Naive thymus-derived CD4-positive, alpha-beta T cell (primary cell): ENCODE measurements around the gene CLASRP. TPM values are rescaled to one million over a fixed set of nuclear protein-coding genes. Genes with fewer than 3 reads are reported as not detected.

ENCODE experiments used
- ATAC-seq: fragments of 150-1000 bp; cut with Tn5 transposase; 2 replicates; pipeline ENCODE4 v1.10.0; 2021; ENCODE audit warnings: mild to moderate bottlenecking, moderate library complexity
- CTCF ChIA-PET: fragments of 350-600 bp; sonication (Branson Sonifier 250); formaldehyde crosslinking; loops from one replicate; lab custom pipeline; 2021; ENCODE audit warnings: antibody characterized with exemption; lab: Charles Lee
- POLR2A ChIA-PET: fragments of 350-600 bp; sonication (Branson Sonifier 250); formaldehyde crosslinking; loops from one replicate; lab custom pipeline; 2021; ENCODE audit warnings: antibody characterized with exemption, inconsistent platforms; lab: Charles Lee
- DNase-seq, 9 donors: peaks; one replicate each; pipeline versions ENCODE4 v3.0.0 to v3.0.0-alpha.2; 2020 to 2022; ENCODE audit warnings: mixed read lengths in 1 of 9
- H3K27ac ChIP-seq: one replicate; pipeline ENCODE4 v1.7.0; 2013; ENCODE audit warnings: mild to moderate bottlenecking, low read depth, low read length, moderate library complexity
- H3K27me3 ChIP-seq, 2 donors: one replicate each; pipeline ENCODE4 v1.7.0; 2013; ENCODE audit warnings: low read length in 2 of 2, mild to moderate bottlenecking in 2 of 2, moderate library complexity in 2 of 2; ENCODE audit not compliant: control insufficient read depth in 2 of 2, insufficient read depth in 2 of 2
- H3K36me3 ChIP-seq, 3 experiments: 1 replicate in 2 of 3; 2 replicates in 1 of 3; pipeline ENCODE4 v1.7.0; 2013; ENCODE audit warnings: low read length in 3 of 3, mild to moderate bottlenecking in 3 of 3, moderate library complexity in 1 of 3; ENCODE audit not compliant: insufficient read depth in 3 of 3, control insufficient read depth in 2 of 3
- H3K4me1 ChIP-seq, 2 donors: one replicate each; pipeline ENCODE4 v1.7.0; 2013; ENCODE audit warnings: low read length in 2 of 2, mild to moderate bottlenecking in 2 of 2, moderate library complexity in 1 of 2; ENCODE audit not compliant: control insufficient read depth in 2 of 2, insufficient read depth in 2 of 2
- H3K4me3 ChIP-seq: 2 replicates; pipeline ENCODE4 v1.7.0; 2013; ENCODE audit warnings: mild to moderate bottlenecking, low read length
- H3K9me3 ChIP-seq, 3 experiments: 1 replicate in 2 of 3; 2 replicates in 1 of 3; pipeline ENCODE4 v1.7.0; 2013; ENCODE audit warnings: low read length in 3 of 3; ENCODE audit not compliant: control insufficient read depth in 2 of 3
- H3K27ac Mint-ChIP-seq, 9 donors: one replicate each; pipeline ENCODE4 v1.8.0; 2020 to 2022; ENCODE audit warnings: mixed read lengths in 9 of 9, mild to moderate bottlenecking in 8 of 9, moderate library complexity in 5 of 9, inconsistent platforms in 2 of 9
- H3K27me3 Mint-ChIP-seq, 5 donors: one replicate each; pipeline ENCODE4 v1.8.0; 2021 to 2022; ENCODE audit warnings: mixed read lengths in 5 of 5, mild to moderate bottlenecking in 1 of 5
- H3K36me3 Mint-ChIP-seq, 5 donors: one replicate each; pipeline ENCODE4 v1.8.0; 2020 to 2022; ENCODE audit warnings: mixed read lengths in 5 of 5, mild to moderate bottlenecking in 3 of 5, inconsistent platforms in 1 of 5
- H3K4me1 Mint-ChIP-seq, 7 donors: one replicate each; pipeline ENCODE4 v1.8.0; 2020 to 2022; ENCODE audit warnings: mixed read lengths in 7 of 7, mild to moderate bottlenecking in 3 of 7, inconsistent platforms in 1 of 7
- H3K4me3 Mint-ChIP-seq, 10 donors: one replicate each; pipeline ENCODE4 v1.8.0; 2020 to 2022; ENCODE audit warnings: mild to moderate bottlenecking in 10 of 10, mixed read lengths in 10 of 10, moderate library complexity in 6 of 10, inconsistent platforms in 2 of 10
- H3K9me3 Mint-ChIP-seq, 11 donors: one replicate each; pipeline ENCODE4 v1.8.0; 2020 to 2022; ENCODE audit warnings: mixed read lengths in 11 of 11, mild to moderate bottlenecking in 4 of 11, inconsistent platforms in 1 of 11, moderate library complexity in 1 of 11
- intact Hi-C, 2 donors: fragments of 100-400 bp; cut with micrococcal nuclease; formaldehyde crosslinking; loops; one replicate each; pipeline ENCODE4 v1.15.1; 2023
- polyA plus RNA-seq, 2 donors: library from polyadenylated mRNA; unstranded; fragments of 300-500 nt; fragmentation: Illumina TruSeq; gene quantifications; one replicate each; pipeline ENCODE4 v1.2.3, GENCODE V29; 2021
- total RNA-seq, 6 experiments: library from RNA in 5 of 6; stranded (reverse) in 5 of 6; gene quantifications; 1 replicate in 5 of 6; 2 replicates in 1 of 6; pipeline ENCODE4 v1.2.3 and lab custom pipeline; 2021 to 2026

The CLASRP gene
- total and polyA plus RNA-seq, 7 experiments from 2014 or later, result 3.6 to 185 (median 152) TPM

DNA sequence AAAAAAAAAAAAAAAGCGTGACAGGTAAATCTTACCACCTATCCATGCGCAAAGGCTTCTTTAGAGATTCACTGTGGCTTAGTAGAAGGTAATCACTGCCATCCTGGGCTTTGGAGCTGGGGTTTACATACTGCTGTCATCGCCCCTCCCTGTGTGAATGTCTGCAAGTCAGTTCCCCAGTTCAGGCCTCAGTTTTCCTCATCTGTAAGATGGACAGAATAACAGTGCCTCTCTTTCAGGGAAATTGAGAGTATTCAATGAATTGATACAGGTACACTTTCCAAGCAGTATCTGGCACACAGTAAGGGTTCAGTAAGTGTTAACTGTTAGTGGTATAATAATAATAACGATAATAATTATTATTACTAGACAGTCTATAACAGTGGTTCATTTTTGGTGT lies 35.4 kb upstream of the CLASRP start:
- Histone ChIP-seq H3K4me1 (peaks cover 8 to 13% of the 10 kb centered on the region in 2 donors), H3K27me3 (no peaks in the 10 kb centered on the region), H3K4me3 (no peak overlapping the region), H3K9me3 (no peaks in the 10 kb centered on the region), H3K36me3 (peaks cover 0 to 14% (median 0%) of the 10 kb centered on the region in 3 experiments), H3K27ac (no peak overlapping the region)
- H3K4me1 Mint-ChIP-seq, result peaks cover 8 to 25% (median 14%) of the 10 kb centered on the region in 7 donors
- peaks cover 0 to 4% (median 0%) of the 10 kb centered on the region in 11 donors for H3K9me3 Mint-ChIP-seq
- H3K27me3 Mint-ChIP-seq, result no peaks in the 10 kb centered on the region
- H3K4me3 Mint-ChIP-seq, result peak overlapping the region in 1 of 10 donors; percentile 72
- ATAC-seq (no peak), DNase-seq (no peak)
- CTCF ChIA-PET, result interaction anchor here (0.9 kb wide), 1 partner anchor 51 kb away, joined by 3 read pairs; no protein-coding TSS in a partner anchor
- peaks cover 0 to 5% (median 4%) of the 10 kb centered on the region in 5 donors for H3K36me3 Mint-ChIP-seq
- POLR2A ChIA-PET, result interaction anchor here (0.8 kb wide), 1 partner anchor 22 kb away, joined by 3 read pairs; no protein-coding TSS in a partner anchor
- H3K27ac Mint-ChIP-seq, result peak overlapping the region in 2 of 9 donors; percentile 36 to 99
- intact Hi-C loops, result loop anchor here (5.0 kb wide), 3 partner anchors 74 to 494 kb away; partner anchors contain the start of genes GEMIN7 (in 2 of the 2), ZNF296 (in 2 of the 2), MARK4 (in 1 of the 2) and PPM1N (in 1 of the 2)

DNA sequence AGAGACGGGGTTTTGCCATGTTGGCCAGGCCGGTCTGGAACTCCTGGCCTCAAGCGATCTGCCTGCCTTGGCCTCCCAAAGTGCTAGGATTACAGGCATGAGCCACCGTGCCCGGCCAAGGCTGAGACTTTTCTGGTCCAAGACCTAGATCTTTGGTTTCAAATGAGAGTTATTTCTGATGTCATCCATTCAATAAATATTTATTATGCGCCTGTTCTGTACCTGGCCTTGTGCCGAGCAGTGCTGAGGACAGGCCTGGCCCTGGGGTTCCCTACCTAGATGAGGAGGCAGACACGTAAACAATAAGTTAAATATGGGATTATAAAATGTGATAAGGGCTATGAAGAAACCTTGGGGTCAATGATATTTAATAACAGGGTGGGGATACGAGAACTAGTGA lies 33.1 kb upstream of the CLASRP start:
- Histone ChIP-seq H3K36me3 (peaks cover 0 to 25% (median 0%) of the 10 kb centered on the region in 3 experiments), H3K27ac (no peak overlapping the region), H3K9me3 (no peaks in the 10 kb centered on the region), H3K4me1 (peaks cover 8 to 12% of the 10 kb centered on the region in 2 donors), H3K4me3 (no peak overlapping the region), H3K27me3 (no peaks in the 10 kb centered on the region)
- CTCF ChIA-PET, result no interaction called here
- POLR2A ChIA-PET, result no interaction called here
- DNase-seq (no peak), ATAC-seq (no peak)
- peaks cover 8 to 20% (median 12%) of the 10 kb centered on the region in 7 donors for H3K4me1 Mint-ChIP-seq
- H3K9me3 Mint-ChIP-seq, result peaks cover 0 to 4% (median 0%) of the 10 kb centered on the region in 11 donors
- peak overlapping the region in 3 of 9 donors; percentile 24 to 52 (median 51) for H3K27ac Mint-ChIP-seq
- no peak overlapping the region for H3K4me3 Mint-ChIP-seq
- peaks cover 0 to 9% (median 4%) of the 10 kb centered on the region in 5 donors for H3K36me3 Mint-ChIP-seq
- intact Hi-C loops, result no loop called here
- no peaks in the 10 kb centered on the region for H3K27me3 Mint-ChIP-seq

GRCh38 chr19:45008552-45008951 lies 30.3 kb upstream of the CLASRP start:
- Histone ChIP-seq H3K4me3 (no peak overlapping the region), H3K36me3 (peaks cover 0 to 33% (median 0%) of the 10 kb centered on the region in 3 experiments), H3K27ac (no peak overlapping the region), H3K27me3 (no peaks in the 10 kb centered on the region), H3K9me3 (no peaks in the 10 kb centered on the region), H3K4me1 (no peaks in the 10 kb centered on the region)
- peak; percentile 7 for ATAC-seq
- H3K27me3 Mint-ChIP-seq, result no peaks in the 10 kb centered on the region
- CTCF ChIA-PET, result no interaction called here
- intact Hi-C loops, result no loop called here
- no peak overlapping the region for H3K4me3 Mint-ChIP-seq
- peaks cover 0 to 2% (median 0%) of the 10 kb centered on the region in 11 donors for H3K9me3 Mint-ChIP-seq
- peaks cover 0 to 16% (median 4%) of the 10 kb centered on the region in 5 donors for H3K36me3 Mint-ChIP-seq
- peak overlapping the region in 1 of 9 donors; percentile 21 for H3K27ac Mint-ChIP-seq
- POLR2A ChIA-PET, result no interaction called here
- DNase-seq, result no peak
- peaks cover 0 to 8% (median under 1%) of the 10 kb centered on the region in 7 donors for H3K4me1 Mint-ChIP-seq

GRCh38 chr19:45009625-45010255 lies 29.1 kb upstream of the CLASRP start:
- Mint-ChIP-seq H3K27me3 (no peaks in the 10 kb centered on the region), H3K9me3 (peaks cover 0 to 2% (median 0%) of the 10 kb centered on the region in 11 donors), H3K36me3 (peaks cover 0 to 16% (median 4%) of the 10 kb centered on the region in 5 donors), H3K4me1 (peaks cover 0 to 8% (median 0%) of the 10 kb centered on the region in 7 donors), H3K27ac (peak overlapping the region in 5 of 9 donors; percentile 38 to 60 (median 51)), H3K4me3 (no peak overlapping the region)
- Histone ChIP-seq H3K4me3 (no peak overlapping the region), H3K36me3 (peaks cover 0 to 41% (median 0%) of the 10 kb centered on the region in 3 experiments), H3K27ac (no peak overlapping the region), H3K27me3 (no peaks in the 10 kb centered on the region), H3K4me1 (no peaks in the 10 kb centered on the region), H3K9me3 (no peaks in the 10 kb centered on the region)
- CTCF ChIA-PET, result no interaction called here
- DNase-seq (no peak), ATAC-seq (no peak)
- intact Hi-C loops, result no loop called here
- POLR2A ChIA-PET, result no interaction called here

GRCh38 chr19:45010306-45010705 lies 28.5 kb upstream of the CLASRP start:
- Mint-ChIP-seq H3K27ac (peak overlapping the region in 3 of 9 donors; percentile 29 to 73 (median 34)), H3K27me3 (no peaks in the 10 kb centered on the region), H3K9me3 (peaks cover 0 to 2% (median 0%) of the 10 kb centered on the region in 11 donors), H3K4me3 (peak overlapping the region in 1 of 10 donors; percentile 1), H3K36me3 (peaks cover 0 to 16% (median 4%) of the 10 kb centered on the region in 5 donors), H3K4me1 (peaks cover 0 to 8% (median 0%) of the 10 kb centered on the region in 7 donors)
- ATAC-seq (no peak), DNase-seq (no peak)
- Histone ChIP-seq H3K4me3 (no peak overlapping the region), H3K9me3 (no peaks in the 10 kb centered on the region), H3K27me3 (no peaks in the 10 kb centered on the region), H3K4me1 (no peaks in the 10 kb centered on the region), H3K36me3 (peaks cover 0 to 41% (median 0%) of the 10 kb centered on the region in 3 experiments), H3K27ac (no peak overlapping the region)
- intact Hi-C loops, result no loop called here
- CTCF ChIA-PET, result no interaction called here
- POLR2A ChIA-PET, result no interaction called here

- peaks cover 0 to 7% of the 10 kb centered on the region in 2 donors for H3K4me1 ChIP-seq
- POLR2A ChIA-PET, result no interaction called here
- peaks cover 0 to 13% (median 0%) of the 10 kb centered on the region in 5 donors for H3K36me3 Mint-ChIP-seq
- intact Hi-C loops, result no loop called here
- no peak for ATAC-seq
- CTCF ChIA-PET, result no interaction called here
- peaks cover 0 to 39% (median 0%) of the 10 kb centered on the region in 3 experiments for H3K36me3 ChIP-seq
- no peak overlapping the region for H3K27ac ChIP-seq
- no peaks in the 10 kb centered on the region for H3K9me3 ChIP-seq
- H3K9me3 Mint-ChIP-seq, result peaks cover 0 to 2% (median 0%) of the 10 kb centered on the region in 11 donors
- H3K4me1 Mint-ChIP-seq, result peaks cover 0 to 9% (median 0%) of the 10 kb centered on the region in 7 donors
- H3K4me3 ChIP-seq, result no peak overlapping the region
- H3K27me3 Mint-ChIP-seq, result no peaks in the 10 kb centered on the region
- no peaks in the 10 kb centered on the region for H3K27me3 ChIP-seq
- DNase-seq, result no peak
- H3K27ac Mint-ChIP-seq, result no peak overlapping the region
- no peak overlapping the region for H3K4me3 Mint-ChIP-seq
These were observed 26.9 kb upstream of the CLASRP start for GRCh38 chr19:45011959-45012358.
